Measurements from ENCODE around the gene KCNMB1. TPM values are rescaled to one million over a fixed set of nuclear protein-coding genes. Genes with fewer than 3 reads are reported as not detected.

Gene KCNMB1
- total RNA-seq = 5.7 TPM
- long read RNA-seq, full-length matches to known transcripts = 14 of 19 reads
- long read RNA-seq, partial matches to known transcripts = 1 of 19 reads
- long read RNA-seq, other reads (novel, unspliced or antisense) = 4 of 19 reads

DNA sequence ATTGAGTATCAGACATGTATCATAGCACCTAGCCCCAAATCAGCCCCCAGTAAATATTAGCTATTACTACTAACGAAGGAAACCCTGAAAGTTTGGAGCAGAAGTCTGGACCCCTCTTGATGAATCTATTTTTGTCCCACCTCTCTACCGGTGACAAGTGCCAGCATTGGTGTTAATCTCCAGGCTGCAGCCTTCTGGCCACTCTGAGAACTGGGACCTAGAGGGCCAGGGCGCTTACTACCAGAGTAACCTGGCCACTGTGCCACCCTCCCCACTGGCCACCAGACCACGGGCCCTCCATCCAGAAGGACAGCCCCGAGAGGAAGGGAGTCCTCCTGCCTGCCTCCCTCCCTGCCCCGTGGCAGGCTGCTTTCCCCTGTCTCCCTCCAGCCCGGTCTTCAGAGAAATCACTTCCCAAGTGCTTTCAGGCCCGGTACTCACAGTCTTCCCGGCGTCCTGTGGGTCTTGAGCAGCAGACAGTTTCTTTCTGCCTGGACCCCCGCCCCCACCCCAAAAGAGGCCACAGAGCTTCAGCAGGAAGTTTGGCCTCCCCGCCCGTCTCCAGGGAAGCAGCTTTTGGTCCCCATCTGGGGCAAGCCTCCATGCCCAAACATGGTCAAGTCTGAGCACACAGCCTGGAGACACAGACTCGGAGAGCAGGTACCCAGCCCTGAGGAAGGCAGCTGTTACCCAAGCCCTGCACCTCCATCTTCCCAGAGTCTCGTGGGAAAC, at the start of gene KCNMB1:
KCNMB1 (minus strand) TSS at position 550 of the 732 bp plus-strand sequence. CDS start 3,920 bp downstream, outside the sequence.
- DNase-seq (ENCODE audit: low spot score) = no peak
- intact Hi-C loops (cut with DNase I) = no loop called here

GRCh38 chr5:170438581-170438980, 49.4 kb upstream of the KCNMB1 start:
- intact Hi-C loops (cut with DNase I) = no loop called here
- no peak for DNase-seq (ENCODE audit: low spot score)

DNA sequence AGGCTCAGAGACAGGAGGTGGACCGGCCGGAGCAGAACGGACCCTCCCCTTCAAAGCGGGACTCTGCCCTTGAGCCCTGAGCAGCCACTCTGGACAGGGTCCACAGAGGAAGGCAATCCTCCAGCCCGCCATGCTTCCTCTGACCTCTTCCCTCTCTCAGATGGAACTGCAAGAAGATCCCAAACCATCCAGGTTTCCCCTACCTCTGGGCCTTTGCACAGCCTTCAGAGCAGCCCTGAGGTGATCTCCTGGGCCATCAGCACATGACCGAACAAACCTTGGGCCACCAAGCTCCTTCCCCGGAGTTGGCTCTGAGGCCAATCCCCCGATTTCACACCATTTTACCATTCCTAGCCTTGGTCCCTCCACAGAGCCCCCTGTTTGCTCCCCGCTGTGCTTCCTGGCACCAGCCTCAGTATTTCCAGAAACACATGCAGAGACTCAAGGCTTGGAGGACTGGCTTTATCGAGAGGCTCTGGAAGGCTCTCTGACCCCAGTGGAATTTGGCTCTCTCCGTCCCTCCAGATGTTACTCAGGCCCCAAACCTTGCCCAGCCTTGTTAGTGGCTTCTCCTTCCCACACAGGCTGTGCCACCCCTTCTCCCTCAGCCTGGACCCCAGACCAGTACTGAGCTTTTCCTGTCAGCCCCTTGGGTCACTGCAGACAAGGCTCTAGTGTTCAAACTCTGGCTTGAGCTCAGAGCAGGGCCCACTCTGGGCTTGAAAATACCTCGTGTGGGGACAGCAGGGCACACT, 48.6 kb upstream of the KCNMB1 start:
- intact Hi-C loops (cut with DNase I) = loop anchor here (2.0 kb wide), 1 partner anchor 193 kb away; no protein-coding TSS in a partner anchor
- no peak for DNase-seq (ENCODE audit: low spot score)

DNA sequence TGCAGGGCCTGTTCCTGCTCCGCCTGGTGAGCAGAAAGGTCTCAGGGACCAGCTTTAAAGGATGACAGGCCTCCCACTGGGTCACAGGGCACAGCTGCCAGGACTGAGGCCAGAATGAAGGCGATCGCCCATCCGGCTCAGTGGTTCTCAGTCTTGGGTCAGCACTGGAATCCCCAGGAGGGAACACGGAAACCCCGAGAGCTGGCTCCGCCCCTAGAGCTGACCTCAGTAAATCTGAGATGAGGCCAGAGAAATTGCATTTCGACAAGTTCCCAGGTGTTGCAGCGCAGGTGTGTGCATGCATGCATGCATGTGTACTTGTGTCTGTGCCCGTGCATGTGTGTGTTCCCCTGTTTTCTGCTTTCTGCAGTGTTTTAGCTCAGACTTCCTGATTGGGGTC, 47.2 kb upstream of the KCNMB1 start:
- intact Hi-C loops (cut with DNase I) = loop anchor here (2.0 kb wide), 1 partner anchor 194 kb away; no protein-coding TSS in a partner anchor
- DNase-seq (ENCODE audit: low spot score) = no peak

DNA sequence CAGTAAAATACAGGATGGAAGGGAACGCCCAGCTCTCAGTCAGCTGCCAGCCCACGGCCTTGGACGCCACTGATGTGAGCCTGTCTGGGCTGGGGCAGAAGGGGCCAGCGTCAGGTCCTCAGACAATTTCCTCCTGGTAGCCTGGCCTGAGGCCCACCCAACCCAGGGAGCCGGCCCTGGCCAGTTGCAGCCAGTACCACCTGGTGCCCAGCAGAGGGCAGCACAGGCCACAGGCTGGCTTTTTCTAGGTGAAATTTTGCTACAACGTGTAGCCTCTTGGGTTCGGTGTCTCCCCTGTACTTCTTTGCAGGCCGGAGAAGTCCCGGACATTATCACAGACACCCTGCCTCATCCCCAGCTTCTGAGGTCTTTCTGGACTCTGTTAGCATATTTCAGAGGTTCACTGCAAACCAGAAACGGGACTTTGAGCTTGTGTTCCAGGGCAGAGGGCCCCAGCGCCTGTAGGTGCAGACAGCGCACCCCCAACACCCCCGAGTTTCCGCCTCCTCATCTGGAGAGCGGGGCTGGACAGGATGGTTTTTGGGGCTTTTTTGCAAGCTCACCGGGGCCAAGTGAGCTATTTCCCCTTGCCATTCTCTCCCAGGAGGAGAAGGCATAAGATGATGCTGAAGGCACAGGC, 45.9 kb upstream of the KCNMB1 start:
- DNase-seq (ENCODE audit: low spot score) = peak; percentile 85
- intact Hi-C loops (cut with DNase I) = loop anchor here (2.0 kb wide), 1 partner anchor 188 kb away; no protein-coding TSS in a partner anchor

- intact Hi-C loops (cut with DNase I) = no loop called here
- DNase-seq (ENCODE audit: low spot score) = no peak
Observed at GRCh38 chr5:170432669-170433068, 43.5 kb upstream of the KCNMB1 start.

GRCh38 chr5:170431571-170431970, 42.4 kb upstream of the KCNMB1 start:
- peak; percentile 7 for DNase-seq (ENCODE audit: low spot score)
- intact Hi-C loops (cut with DNase I) = no loop called here

DNA sequence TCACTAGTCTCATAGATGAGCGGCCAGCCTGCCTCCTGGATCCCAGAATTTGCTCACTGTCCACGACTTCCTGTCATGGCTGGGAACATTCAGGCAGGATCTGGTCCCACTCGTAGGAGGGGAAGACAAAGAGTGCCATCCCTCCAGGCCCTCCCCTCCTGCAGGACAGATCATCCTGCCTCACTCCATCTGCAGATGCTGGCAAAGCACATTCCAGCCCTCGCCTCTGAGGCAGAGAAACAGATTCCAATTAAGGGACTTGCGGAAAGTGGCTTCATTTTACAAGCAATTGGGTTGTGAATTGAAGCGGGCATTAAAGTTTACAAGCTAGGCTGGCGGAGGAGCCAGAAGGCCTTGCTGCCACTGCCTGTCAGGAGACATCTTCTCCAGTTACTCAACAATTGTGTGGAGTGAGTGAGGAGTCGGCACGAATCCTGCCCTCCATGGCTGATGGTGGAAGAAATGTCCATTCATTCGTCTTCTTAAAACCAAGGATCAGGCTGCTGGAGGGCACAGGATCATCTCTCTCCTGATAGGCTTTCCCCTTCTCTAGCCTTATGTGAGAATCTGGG, 41.8 kb upstream of the KCNMB1 start:
- peak; percentile 66 for DNase-seq (ENCODE audit: low spot score)
- intact Hi-C loops (cut with DNase I) = no loop called here

- intact Hi-C loops (cut with DNase I) = no loop called here
- peak; percentile 6 for DNase-seq (ENCODE audit: low spot score)
Observed at GRCh38 chr5:170430256-170430655, 41.1 kb upstream of the KCNMB1 start.

DNA sequence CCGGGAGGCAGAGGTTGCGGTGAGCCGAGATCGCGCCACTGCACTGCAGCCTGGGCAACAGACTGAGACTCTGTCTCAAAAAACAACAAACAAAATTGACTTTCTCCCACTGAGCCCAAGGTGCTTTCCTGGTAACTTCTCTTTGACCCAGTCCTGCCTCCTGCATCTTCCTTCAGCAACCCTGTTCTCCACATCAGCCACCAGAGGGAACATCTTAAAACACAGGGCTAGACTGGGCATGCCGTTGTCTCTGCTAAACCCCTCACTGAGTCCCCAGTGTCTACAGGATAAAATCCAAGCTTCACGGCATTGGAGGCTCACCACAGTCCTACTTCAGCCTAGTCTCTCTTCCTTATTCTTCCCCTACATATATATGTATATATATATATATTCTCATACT, 39.8 kb upstream of the KCNMB1 start:
- intact Hi-C loops (cut with DNase I) = no loop called here
- DNase-seq (ENCODE audit: low spot score) = peak; percentile 6

DNA sequence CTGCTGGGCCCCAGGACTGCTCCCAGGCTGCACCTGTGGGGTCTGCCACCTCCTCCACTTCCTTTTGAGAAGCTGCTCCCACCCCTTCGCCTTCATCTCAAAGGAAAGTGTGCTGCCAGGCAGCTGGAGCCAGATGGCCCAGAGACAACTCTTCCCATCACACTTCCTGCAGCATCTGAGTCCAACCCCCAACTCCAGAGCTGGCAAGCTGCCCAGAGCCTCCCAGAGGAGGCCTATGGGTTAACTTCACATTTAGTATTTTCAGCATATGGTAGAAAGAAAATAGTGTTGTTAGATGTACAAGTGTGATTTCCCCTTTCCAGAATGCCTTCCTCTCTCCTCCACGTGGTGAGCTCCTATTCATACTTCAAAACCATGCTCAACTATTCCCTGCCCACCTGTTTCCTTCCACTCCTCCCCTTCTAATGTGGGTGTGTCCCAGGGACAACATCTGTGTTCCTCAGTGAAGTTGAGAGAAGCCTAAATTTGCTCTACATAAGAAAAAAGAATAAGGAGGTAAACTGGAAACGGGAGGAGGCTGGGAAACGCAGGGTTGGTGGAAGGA, 38.6 kb upstream of the KCNMB1 start:
- peak; percentile 64 for DNase-seq (ENCODE audit: low spot score)
- intact Hi-C loops (cut with DNase I) = no loop called here

DNA sequence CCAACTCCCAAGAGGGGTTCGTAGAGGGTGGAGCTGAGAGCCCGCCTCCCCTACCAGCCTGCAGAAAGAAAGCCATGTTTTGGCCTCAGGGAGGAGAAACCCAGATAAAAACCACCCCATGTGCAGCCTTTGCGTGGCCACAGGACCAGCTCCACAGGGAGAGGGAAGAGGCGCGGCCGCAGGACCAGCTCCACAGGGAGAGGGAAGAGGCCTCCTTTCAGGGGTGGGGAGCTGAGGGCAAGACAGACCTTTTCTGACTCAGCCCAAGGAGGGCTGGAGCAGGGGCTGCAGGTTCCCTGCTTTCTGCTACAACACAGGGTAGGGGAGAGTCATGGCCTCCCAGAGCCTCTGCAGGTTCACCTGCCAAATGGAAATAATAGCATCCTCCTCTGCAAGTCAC, 37.6 kb upstream of the KCNMB1 start:
- no peak for DNase-seq (ENCODE audit: low spot score)
- intact Hi-C loops (cut with DNase I) = no loop called here

- intact Hi-C loops (cut with DNase I) = no loop called here
- no peak for DNase-seq (ENCODE audit: low spot score)
Observed at GRCh38 chr5:170426149-170426767, 37.1 kb upstream of the KCNMB1 start.

DNA sequence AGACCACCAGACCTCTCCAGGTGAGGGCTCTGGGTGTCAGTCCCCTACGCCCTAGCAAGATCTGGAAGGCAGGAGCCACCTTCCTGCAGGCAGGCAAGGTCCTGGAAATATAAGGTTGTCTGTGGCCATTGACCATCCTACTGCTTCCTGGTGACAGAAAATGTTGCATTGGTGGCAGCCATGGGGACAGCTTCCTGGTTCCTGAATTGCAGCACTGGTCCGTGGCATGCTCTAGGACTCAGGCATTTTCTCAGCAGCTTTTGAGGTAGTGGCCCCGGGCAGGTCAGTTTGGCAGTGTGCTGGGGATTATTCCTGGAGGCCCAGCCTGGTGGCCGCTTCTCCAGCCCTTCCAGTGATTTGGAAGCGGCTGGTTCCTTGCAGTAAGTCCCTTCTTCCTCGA, 36.6 kb upstream of the KCNMB1 start:
- intact Hi-C loops (cut with DNase I) = no loop called here
- no peak for DNase-seq (ENCODE audit: low spot score)

DNA sequence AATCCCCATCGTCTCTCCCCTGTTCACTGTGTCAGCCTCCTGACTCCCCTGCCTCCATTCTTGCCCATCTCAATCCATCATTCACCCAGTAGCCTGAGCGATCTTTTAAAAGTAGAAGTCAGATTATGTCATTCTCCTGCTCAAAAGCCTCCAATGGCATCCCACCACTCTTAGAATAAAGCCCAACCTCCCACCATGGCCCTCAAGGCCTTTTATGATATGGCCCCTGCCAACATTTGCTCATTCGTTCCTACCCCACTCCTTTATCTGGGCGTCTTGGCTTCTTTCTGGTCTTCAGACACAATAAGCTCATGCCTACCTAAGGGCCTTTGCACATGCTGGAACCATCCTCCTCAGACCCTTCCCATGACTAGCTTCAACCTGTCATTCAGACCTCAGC, 35.5 kb upstream of the KCNMB1 start:
- intact Hi-C loops (cut with DNase I) = no loop called here

DNA sequence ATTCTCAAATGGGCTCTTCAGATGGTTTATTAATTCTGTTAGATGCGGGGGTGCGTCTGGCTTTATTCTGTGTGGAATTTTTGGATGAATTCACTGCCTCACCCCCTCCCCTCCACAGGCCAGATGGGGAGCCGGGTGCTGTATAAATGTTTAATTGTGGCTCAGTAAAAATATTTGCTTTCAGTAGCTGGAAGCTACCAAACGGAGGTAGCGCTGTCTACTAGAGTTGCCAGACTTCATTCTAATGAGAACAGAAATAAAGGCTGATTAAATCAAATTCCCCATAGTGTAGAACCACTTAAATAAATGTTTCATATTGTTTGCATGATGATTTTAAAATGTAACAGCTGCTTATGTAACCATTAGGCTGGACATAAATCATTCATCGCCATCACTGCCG, 34.5 kb upstream of the KCNMB1 start:
- DNase-seq (ENCODE audit: low spot score) = peak; percentile 6
- intact Hi-C loops (cut with DNase I) = no loop called here

More for the DNA sequence above, 35.5 kb upstream of the KCNMB1 start:
- no peak for DNase-seq (ENCODE audit: low spot score)

DNA sequence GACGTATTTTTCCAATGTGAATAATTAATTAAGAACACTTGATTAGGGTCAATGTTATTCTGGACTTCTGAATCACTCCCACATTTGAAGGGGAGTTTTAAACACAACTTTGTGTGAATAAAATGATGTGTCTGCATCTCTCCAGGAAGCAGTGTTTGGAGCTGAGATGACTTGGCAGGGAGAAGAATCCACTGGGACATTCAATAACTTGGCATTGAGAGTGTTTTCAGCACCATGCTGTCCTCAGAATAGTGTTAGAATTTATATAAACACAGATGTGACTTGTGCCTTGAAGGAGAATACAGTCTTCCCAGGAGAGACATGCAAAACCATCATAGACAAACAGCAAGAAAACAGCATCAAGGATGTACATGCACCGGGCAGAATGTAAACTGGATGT, 32.7 kb upstream of the KCNMB1 start:
- intact Hi-C loops (cut with DNase I) = loop anchor here (2.0 kb wide), 1 partner anchor 195 kb away; no protein-coding TSS in a partner anchor
- no peak for DNase-seq (ENCODE audit: low spot score)

DNA sequence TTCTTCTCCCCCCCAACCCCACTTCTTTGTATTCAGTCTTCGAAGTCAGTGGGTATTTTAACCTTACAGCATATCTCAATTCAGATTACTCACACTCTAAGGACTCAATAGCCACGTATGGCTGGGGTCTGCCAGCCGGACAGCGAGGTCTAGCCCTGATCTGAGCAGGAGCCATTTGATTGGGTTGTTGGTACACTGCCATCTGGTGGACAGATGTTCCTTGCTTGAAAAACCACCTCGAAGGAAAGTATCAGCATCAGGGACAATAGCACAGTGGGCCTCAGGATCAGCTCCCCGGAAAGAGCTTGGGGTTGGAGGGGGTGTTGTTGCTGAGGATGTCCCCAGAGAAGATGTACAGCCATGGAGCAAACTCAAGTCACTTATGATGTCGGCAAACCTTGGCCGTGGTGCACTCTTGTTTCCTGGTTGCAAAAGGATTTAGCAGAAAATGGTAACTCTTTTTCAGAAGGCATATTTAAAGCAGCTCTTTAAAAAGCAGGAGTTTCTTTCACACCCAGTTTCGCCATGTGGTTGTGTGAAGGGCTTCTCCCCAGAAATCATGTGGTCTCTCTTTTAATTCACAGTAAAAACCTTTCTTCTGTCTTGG, 31.7 kb upstream of the KCNMB1 start:
- intact Hi-C loops (cut with DNase I) = loop anchor here (2.0 kb wide), 1 partner anchor 194 kb away; no protein-coding TSS in a partner anchor
- DNase-seq (ENCODE audit: low spot score) = no peak

Measured in cardiac septum (tissue), 1 donor.